ENCODE measurements around the gene PITPNM3. TPM values are rescaled to one million over a fixed set of nuclear protein-coding genes. Genes with fewer than 3 reads are reported as not detected.

The PITPNM3 gene
- total and polyA plus RNA-seq, 2 of the 8 experiments (the other 6 are each of a cell fraction or from before 2014, with no cell fraction given): 1.7 to 3.1 TPM

GRCh38 chr17:6569370-6570285, 13.3 kb upstream of the PITPNM3 start:
- H3K56ac ChIP-seq (replicated peaks; ENCODE audit: insufficient read length, low read depth, low read length): no peak overlapping the region
- no peak overlapping the region for H2BK12ac ChIP-seq (ENCODE audit: low read depth, low read length)
- H3K27me3 ChIP-seq (replicated peaks in 1 of 4; ENCODE audit: control insufficient read depth in 3 of 4, extremely low read depth in 1 of 4, insufficient read depth in 3 of 4, low read length in 3 of 4): no peaks in the 10 kb centered on the region
- H2BK20ac ChIP-seq (ENCODE audit: low read length): no peak overlapping the region
- H3K14ac ChIP-seq (ENCODE audit: insufficient read length): no peak overlapping the region
- H3K4me3 ChIP-seq (ENCODE audit: extremely low read depth in 1 of 4, insufficient read depth in 2 of 4, low read depth in 3 of 4, low read length in 4 of 4): no peak overlapping the region
- WGBS, 2 experiments (ENCODE audit: extremely low coverage in 1 of 2, insufficient coverage in 1 of 2, insufficient read length in 1 of 2, insufficient replicate concordance in 2 of 2, low coverage in 1 of 2, low lambda C conversion rate in 2 of 2, missing lambda C conversion rate in 1 of 2): 90% methylated on average over 10 of the region's 10 CpGs; no CpG with 5 or more reads in 1 of the 2 experiments
- no peak overlapping the region for H2AFZ ChIP-seq (ENCODE audit: low read length)
- H2BK120ac ChIP-seq (replicated peaks; ENCODE audit: low read depth, low read length): no peak overlapping the region
- no peaks in the 10 kb centered on the region for H3K23me2 ChIP-seq (ENCODE audit: low read depth, low read length)
- H3K27ac ChIP-seq (ENCODE audit: low read depth, low read length): no peak overlapping the region
- no peak overlapping the region for H4K91ac ChIP-seq (replicated peaks; ENCODE audit: insufficient read length, low read length)
- no peak overlapping the region for H4K5ac ChIP-seq (ENCODE audit: insufficient read length, low read depth, low read length)
- peak in 1 of 2 experiments; percentile 36 for DNase-seq (ENCODE audit: low read depth in 1 of 2, low spot score in 2 of 2)
- H3K9me3 ChIP-seq (ENCODE audit: insufficient read depth in 2 of 2, low read depth in 1 of 2, low read length in 1 of 2): no peaks in the 10 kb centered on the region
- H3K23ac ChIP-seq (ENCODE audit: insufficient read length): no peak overlapping the region
- no peak overlapping the region for H2BK15ac ChIP-seq (ENCODE audit: low read length)
- TF ChIP-seq TEAD4 (IDR thresholded peaks at IDR 0.05; ENCODE audit: low read depth, low read length) (0 out of 2 replicates have a peak, but pooled peaks have one; percentile 7), E2F6 (IDR thresholded peaks at IDR 0.05) (no peak)
- no peak overlapping the region for H3K9ac ChIP-seq (replicated peaks in 1 of 4; ENCODE audit: extremely low read depth in 1 of 4, low read depth in 3 of 4, low read length in 3 of 4)
- H4K20me1 ChIP-seq (replicated peaks in 1 of 2; ENCODE audit: control insufficient read depth in 1 of 2, insufficient read depth in 2 of 2, low read length in 2 of 2): no peaks in the 10 kb centered on the region
- CTCF ChIA-PET (ENCODE audit: partially characterized antibody): no interaction called here
- POLR2A ChIA-PET (ENCODE audit: partially characterized antibody): interaction anchor here (1.2 kb wide), 1 partner anchor 111 kb away, joined by 3 read pairs; no protein-coding TSS in a partner anchor
- no peak overlapping the region for H2BK5ac ChIP-seq (ENCODE audit: low read depth, low read length)
- H3K4me2 ChIP-seq (ENCODE audit: insufficient read depth in 1 of 2, low read depth in 2 of 2, low read length in 2 of 2): no peak overlapping the region
- H3K79me2 ChIP-seq (ENCODE audit: control insufficient read depth in 1 of 2, insufficient read depth in 2 of 2, low read length in 2 of 2): no peaks in the 10 kb centered on the region
- H4K8ac ChIP-seq (ENCODE audit: extremely low read depth, insufficient read depth, low read length): no peak overlapping the region
- no peaks in the 10 kb centered on the region; a peak in 1 of 8 replicates for H3K36me3 ChIP-seq (ENCODE audit: control insufficient read depth in 2 of 4, insufficient read depth in 4 of 4, low read length in 3 of 4)
- no peak overlapping the region for H3K18ac ChIP-seq (ENCODE audit: extremely low read depth, low read length)
- FAIRE-seq: no peak
- H3K79me1 ChIP-seq (ENCODE audit: low read depth, low read length): no peaks in the 10 kb centered on the region
- no peak overlapping the region for H2AK5ac ChIP-seq (ENCODE audit: low read depth, low read length)
- H3K4me1 ChIP-seq (replicated peaks in 1 of 4; ENCODE audit: control insufficient read depth in 3 of 4, insufficient read depth in 4 of 4, low read length in 3 of 4): peaks cover 6 to 15% (median 8%) of the 10 kb centered on the region in 4 experiments
- no peak overlapping the region for H3K4ac ChIP-seq (replicated peaks; ENCODE audit: insufficient read length, low read depth, low read length)
